ENCODE data around the gene ZNF362.

The ZNF362 gene

GRCh38 chr1:33270379-33270778 is 14.1 kb downstream of the ZNF362 start:
- Histone ChIP-seq H3K36me3 (peaks cover 28% of the 10 kb centered on the region), H3K4me3 (ENCODE audit: low read depth, low read length) (no peak overlapping the region), H3K9me3 (ENCODE audit: severe bottlenecking) (no peaks in the 10 kb centered on the region), H3K27ac (no peak overlapping the region), H3K27me3 (ENCODE audit: insufficient read depth, low read depth, severe bottlenecking) (no peaks in the 10 kb centered on the region)
- no peak for TF ChIP-seq CTCF (IDR thresholded peaks at IDR 0.05; ENCODE audit: low read depth, low read length)
- no peak for DNase-seq

- Histone ChIP-seq H3K4me3 (ENCODE audit: low read depth, low read length) (no peak overlapping the region), H3K27ac (no peak overlapping the region; the same call in 1 of the 2 replicates), H3K9me3 (ENCODE audit: severe bottlenecking) (no peaks in the 10 kb centered on the region), H3K36me3 (peaks cover 30% of the 10 kb centered on the region), H3K27me3 (ENCODE audit: insufficient read depth, low read depth, severe bottlenecking) (no peaks in the 10 kb centered on the region)
- DNase-seq = no peak
- TF ChIP-seq CTCF (IDR thresholded peaks at IDR 0.05; ENCODE audit: low read depth, low read length) = no peak
Measured at GRCh38 chr1:33270808-33271465, 14.6 kb downstream of the ZNF362 start.

- peaks cover 38% of the 10 kb centered on the region for H3K36me3 ChIP-seq
- no peaks in the 10 kb centered on the region for H3K9me3 ChIP-seq (ENCODE audit: severe bottlenecking)
- no peaks in the 10 kb centered on the region for H3K27me3 ChIP-seq (ENCODE audit: insufficient read depth, low read depth, severe bottlenecking)
- no peak overlapping the region for H3K27ac ChIP-seq
- H3K4me3 ChIP-seq (ENCODE audit: low read depth, low read length) = no peak overlapping the region
- DNase-seq = no peak
- TF ChIP-seq CTCF (IDR thresholded peaks at IDR 0.05; ENCODE audit: low read depth, low read length) = no peak
Measured at GRCh38 chr1:33271666-33272505, 15.6 kb downstream of the ZNF362 start.

GRCh38 chr1:33272509-33272908 is 16.2 kb downstream of the ZNF362 start:
- no peak for DNase-seq
- Histone ChIP-seq H3K36me3 (peaks cover 44% of the 10 kb centered on the region), H3K9me3 (ENCODE audit: severe bottlenecking) (no peaks in the 10 kb centered on the region), H3K27ac (no peak overlapping the region), H3K4me3 (ENCODE audit: low read depth, low read length) (no peak overlapping the region), H3K27me3 (ENCODE audit: insufficient read depth, low read depth, severe bottlenecking) (no peaks in the 10 kb centered on the region)
- no peak for TF ChIP-seq CTCF (IDR thresholded peaks at IDR 0.05; ENCODE audit: low read depth, low read length)

GRCh38 chr1:33272930-33273329 is 16.6 kb downstream of the ZNF362 start:
- no peaks in the 10 kb centered on the region for H3K9me3 ChIP-seq (ENCODE audit: severe bottlenecking)
- peaks cover 45% of the 10 kb centered on the region for H3K36me3 ChIP-seq
- no peaks in the 10 kb centered on the region for H3K27me3 ChIP-seq (ENCODE audit: insufficient read depth, low read depth, severe bottlenecking)
- no peak for DNase-seq
- TF ChIP-seq CTCF (IDR thresholded peaks at IDR 0.05; ENCODE audit: low read depth, low read length) = no peak
- no peak overlapping the region for H3K4me3 ChIP-seq (ENCODE audit: low read depth, low read length)
- no peak overlapping the region for H3K27ac ChIP-seq
